OCI-LY7 (cell line): ENCODE data around the gene AKR7A2. TPM values are rescaled to one million over a fixed set of nuclear protein-coding genes. Genes with fewer than 3 reads are reported as not detected.

Experiments
- BruUV-seq: library from RNA; stranded (reverse); fragments of 400-500 nt; replicated peaks from 2 replicates; lab custom pipeline; 2021; lab: Mats Ljungman, UMichigan
- CTCF ChIA-PET: fragments of 300-600 bp; sonication (Branson Sonifier 250); formaldehyde crosslinking; loops from one replicate; lab custom pipeline; 2022; ENCODE audit warnings: antibody characterized with exemption; ENCODE audit not compliant: unreplicated experiment; lab: Charles Lee
- POLR2A ChIA-PET: fragments of 300-600 bp; sonication (Branson Sonifier 250); formaldehyde crosslinking; loops from one replicate; lab custom pipeline; 2022; ENCODE audit warnings: antibody characterized with exemption; lab: Charles Lee
- DNase-seq: peaks from one replicate; pipeline ENCODE4 v3.0.0-alpha.2; 2015; ENCODE audit warnings: low spot score
- H2AFZ ChIP-seq: fragments of 200-600 bp; sonication (generic), shearing (Covaris generic); 2 replicates; pipeline ENCODE4 v1.6.1; 2014; ENCODE audit warnings: mild to moderate bottlenecking, antibody characterized with exemption, low read length, moderate library complexity
- H3K27ac ChIP-seq: fragments of 200-600 bp; sonication (generic); 2 replicates; pipeline ENCODE4 v1.5.1; 2014; ENCODE audit warnings: mixed run types, low read depth, mild to moderate bottlenecking, moderate library complexity, low read length, inconsistent platforms; ENCODE audit not compliant: poor library complexity, severe bottlenecking
- H3K36me3 ChIP-seq: fragments of 200-600 bp; sonication (generic); 2 replicates; pipeline ENCODE4 v1.6.1; 2014; ENCODE audit warnings: mild to moderate bottlenecking, antibody characterized with exemption, low read length, moderate library complexity, mixed read lengths; ENCODE audit not compliant: insufficient read depth
- H3K4me1 ChIP-seq: fragments of 200-600 bp; sonication (generic); 2 replicates; pipeline ENCODE4 v1.5.1; 2014; ENCODE audit warnings: mild to moderate bottlenecking, low read length; ENCODE audit not compliant: insufficient read depth, poor library complexity, severe bottlenecking
- H3K4me2 ChIP-seq: fragments of 200-600 bp; sonication (generic); 2 replicates; pipeline ENCODE4 v1.6.1; 2014; ENCODE audit warnings: mild to moderate bottlenecking, low read length
- H3K4me3 ChIP-seq: fragments of 200-600 bp; sonication (generic); 2 replicates; pipeline ENCODE4 v1.5.1; 2014; ENCODE audit warnings: mild to moderate bottlenecking, low read depth, low read length; ENCODE audit not compliant: poor library complexity, severe bottlenecking
- H3K79me2 ChIP-seq: fragments of 200-600 bp; sonication (generic); 2 replicates; pipeline ENCODE4 v1.6.1; 2016; ENCODE audit warnings: low read depth, mild to moderate bottlenecking, low read length, moderate library complexity, mixed read lengths; ENCODE audit not compliant: insufficient read depth
- H3K9me2 ChIP-seq: fragments of 200-600 bp; sonication (generic); 2 replicates; pipeline ENCODE4 v1.6.1; 2016; ENCODE audit warnings: mild to moderate bottlenecking, low read length, mixed read lengths; ENCODE audit not compliant: insufficient read depth
- H3K9me3 ChIP-seq: fragments of 200-600 bp; sonication (generic); 2 replicates; pipeline ENCODE4 v1.6.1; 2014; ENCODE audit warnings: mild to moderate bottlenecking, mixed run types, low read length, mixed read lengths
- H4K20me1 ChIP-seq: fragments of 200-600 bp; sonication (generic); 2 replicates; pipeline ENCODE4 v1.6.1; 2014; ENCODE audit warnings: mild to moderate bottlenecking, antibody characterized with exemption, low read length, moderate library complexity, mixed read lengths; ENCODE audit not compliant: insufficient read depth
- CTCF ChIP-seq: fragments of 200-600 bp; sonication (generic); conservative IDR thresholded peaks from 2 replicates; pipeline ENCODE4 v1.5.1; 2014; ENCODE audit warnings: mild to moderate bottlenecking, antibody characterized with exemption, low read length, moderate library complexity, mixed read lengths
- EZH2phosphoT487 ChIP-seq: fragments of 200-600 bp; sonication (generic); IDR thresholded peaks from 2 replicates; pipeline ENCODE4 v1.6.1; 2018; ENCODE audit warnings: low read depth, borderline replicate concordance, mild to moderate bottlenecking, mixed run types, antibody characterized with exemption, low read length, moderate library complexity, mixed read lengths
- intact Hi-C: fragments of 100-400 bp; cut with micrococcal nuclease; formaldehyde crosslinking; loops from one replicate; pipeline ENCODE4 v1.10.0; 2022; ENCODE audit not compliant: unreplicated experiment
- total RNA-seq, 2 experiments: library from RNA; depleted of rRNA in 1 of 2; stranded (reverse); fragments of >200 nt in 1 of 2; shearing (Covaris generic) in 1 of 2; gene quantifications; 2 replicates each; pipeline ENCODE4 v1.2.3, GENCODE V29; 2014 to 2022

AKR7A2 gene
- total RNA-seq, 2 experiments from 2014 or later, result 54.2 to 75.2 TPM

DNA sequence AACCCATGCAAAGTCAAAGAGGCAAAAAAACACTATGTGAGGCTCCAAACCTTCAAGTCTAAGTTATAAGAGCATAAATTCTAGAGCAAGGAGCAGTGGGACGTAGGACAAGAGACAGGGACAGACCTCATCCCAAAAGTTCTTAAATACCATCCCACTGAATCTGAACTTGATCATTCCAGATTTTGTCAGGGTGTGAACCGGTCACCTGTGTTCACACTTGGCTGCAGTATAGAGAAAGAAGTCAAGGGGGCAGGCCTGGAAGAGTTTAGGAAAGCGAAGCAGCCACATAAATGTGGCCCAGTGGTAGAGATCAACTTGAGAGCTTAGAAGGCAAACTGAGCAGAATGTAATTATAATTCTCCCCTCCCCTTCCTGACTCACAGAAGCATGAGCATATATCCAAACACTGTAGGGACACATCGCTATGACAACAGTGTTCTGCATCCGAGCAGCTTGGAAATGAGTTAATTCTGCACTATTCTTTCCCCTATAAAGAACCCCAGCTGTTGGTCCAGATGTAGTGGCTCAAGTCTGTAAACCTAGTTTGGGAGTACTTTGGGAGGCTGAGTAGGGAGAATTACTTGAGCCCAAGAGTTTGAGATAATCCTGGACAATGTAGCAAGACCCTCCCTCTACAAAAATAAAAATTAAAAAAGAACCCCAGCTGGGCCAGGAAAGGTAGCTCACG lies 2.7 kb downstream of the AKR7A2 start:
- TF ChIP-seq EZH2phosphoT487, result no peak
- no peak for TF ChIP-seq CTCF
- H3K9me3 ChIP-seq, result no peaks in the 10 kb centered on the region
- CTCF ChIA-PET, result no interaction called here
- POLR2A ChIA-PET, result no interaction called here
- no TSS peak for BruUV-seq
- peaks cover 18% of the 10 kb centered on the region; the same call in 1 of the 2 replicates for H3K79me2 ChIP-seq
- H3K4me3 ChIP-seq, result no peak overlapping the region
- H3K36me3 ChIP-seq, result peaks cover 32% of the 10 kb centered on the region; the same call in 1 of the 2 replicates
- H3K4me2 ChIP-seq, result no peak overlapping the region
- H2AFZ ChIP-seq, result no peak overlapping the region
- H3K27ac ChIP-seq, result no peak overlapping the region
- intact Hi-C loops, result no loop called here
- no peaks in the 10 kb centered on the region for H4K20me1 ChIP-seq
- peaks cover 28% of the 10 kb centered on the region for H3K4me1 ChIP-seq
- no peaks in the 10 kb centered on the region for H3K9me2 ChIP-seq
- DNase-seq, result no peak

DNA sequence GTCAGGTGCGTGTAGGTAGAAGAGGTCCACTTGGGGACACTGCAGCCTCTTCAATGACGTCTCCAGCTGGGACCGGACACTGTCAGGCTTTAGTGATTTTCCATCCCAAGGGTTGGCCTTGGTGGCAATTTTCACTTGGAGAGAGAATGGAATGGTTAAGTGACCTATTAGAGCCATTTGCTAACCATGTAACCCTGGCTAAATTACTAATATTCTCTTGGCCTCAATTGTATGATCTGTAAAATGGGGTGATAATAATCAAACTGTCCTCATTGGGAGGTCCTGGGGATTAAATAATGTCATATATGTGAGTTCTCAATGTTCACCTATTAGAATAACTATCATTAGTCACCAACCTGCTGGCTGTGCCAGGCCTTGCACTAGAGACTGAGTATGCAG lies 3.4 kb downstream of the AKR7A2 start:
- intact Hi-C loops, result no loop called here
- Histone ChIP-seq H3K9me3 (no peaks in the 10 kb centered on the region), H4K20me1 (no peaks in the 10 kb centered on the region), H2AFZ (no peak overlapping the region), H3K4me1 (peaks cover 21% of the 10 kb centered on the region), H3K9me2 (no peaks in the 10 kb centered on the region), H3K36me3 (peaks cover 39% of the 10 kb centered on the region; the same call in 1 of the 2 replicates), H3K4me2 (no peak overlapping the region), H3K27ac (no peak overlapping the region), H3K79me2 (peaks cover 16% of the 10 kb centered on the region; the same call in 1 of the 2 replicates), H3K4me3 (no peak overlapping the region)
- ChIA-PET CTCF (no interaction called here), POLR2A (no interaction called here)
- DNase-seq, result no peak
- no peak for TF ChIP-seq CTCF
- no peak for TF ChIP-seq EZH2phosphoT487
- no TSS peak for BruUV-seq

- intact Hi-C loops, result no loop called here
- H2AFZ ChIP-seq, result no peak overlapping the region
- no peaks in the 10 kb centered on the region for H3K9me3 ChIP-seq
- DNase-seq, result no peak
- CTCF ChIA-PET, result no interaction called here
- BruUV-seq, result no TSS peak
- no peak overlapping the region for H3K4me2 ChIP-seq
- peaks cover 15% of the 10 kb centered on the region for H3K4me1 ChIP-seq
- no peaks in the 10 kb centered on the region for H3K9me2 ChIP-seq
- H3K79me2 ChIP-seq, result peaks cover 11% of the 10 kb centered on the region; the same call in 1 of the 2 replicates
- H3K4me3 ChIP-seq, result no peak overlapping the region
- POLR2A ChIA-PET, result no interaction called here
- H3K36me3 ChIP-seq, result peaks cover 44% of the 10 kb centered on the region
- TF ChIP-seq CTCF (no peak), EZH2phosphoT487 (no peak)
- H3K27ac ChIP-seq, result no peak overlapping the region
- H4K20me1 ChIP-seq, result no peaks in the 10 kb centered on the region
Observed at GRCh38 chr1:19307794-19308508, 4.0 kb downstream of the AKR7A2 start.
